Measurements from ENCODE around the gene SYT2.

GRCh38 chr1:202665417-202665816, 44.8 kb downstream of the SYT2 start:
- TF ChIP-seq MYNN (IDR thresholded peaks at IDR 0.05) (no peak), MYNN (CRISPR knock-in tag; IDR thresholded peaks at IDR 0.05) (no peak), ZNF133 (CRISPR knock-in tag; IDR thresholded peaks at IDR 0.05) (no peak), USF2 (CRISPR knock-in tag; IDR thresholded peaks at IDR 0.05) (no peak), PATZ1 (CRISPR knock-in tag; IDR thresholded peaks at IDR 0.05; ENCODE audit: borderline replicate concordance) (no peak), ELF4 (CRISPR knock-in tag; IDR thresholded peaks at IDR 0.05) (no peak), TFE3 (CRISPR knock-in tag; IDR thresholded peaks at IDR 0.05) (no peak), CTCF (IDR thresholded peaks at IDR 0.05 in 2 of 3, conservative IDR thresholded peaks at IDR 0.05 in 1 of 3; ENCODE audit: insufficient read depth in 2 of 3, low read depth in 1 of 3, low read length in 3 of 3) (no peak), MECOM (CRISPR knock-in tag; IDR thresholded peaks at IDR 0.05) (no peak), YY1 (IDR thresholded peaks at IDR 0.05; ENCODE audit: borderline replicate concordance in 1 of 3, control insufficient read depth in 1 of 3, extremely low read depth in 1 of 3, insufficient read depth in 3 of 3, insufficient read length in 1 of 3, insufficient replicate concordance in 2 of 3, low read depth in 1 of 3, low read length in 2 of 3) (no peak), EZH2 (IDR thresholded peaks at IDR 0.05; ENCODE audit: borderline replicate concordance, low read depth, low read length) (no peak)
